WTC11 (cell line): ENCODE measurements around the gene KCNIP1. TPM values are rescaled to one million over a fixed set of nuclear protein-coding genes. Genes with fewer than 3 reads are reported as not detected.
A peak's percentile ranks its signal among the peaks of the same experiment; 100 is the strongest.

Experiments used
- ATAC-seq: fragments of 200-7000 bp; cut with Tn5 transposase; 2 replicates; pipeline ENCODE4 v1.10.0; 2021; ENCODE audit warnings: mild to moderate bottlenecking, moderate library complexity
- CTCF ChIA-PET: fragments of 300-600 bp; sonication (Branson Sonifier 250); formaldehyde crosslinking; loops from one replicate; lab custom pipeline; 2021; ENCODE audit warnings: antibody characterized with exemption; lab: Charles Lee
- POLR2A ChIA-PET: fragments of 350-600 bp; sonication (Branson Sonifier 250); formaldehyde crosslinking; loops from one replicate; lab custom pipeline; 2021; ENCODE audit warnings: antibody characterized with exemption; lab: Charles Lee
- DNase-seq: peaks from one replicate; pipeline ENCODE4 v3.0.0; 2021; ENCODE audit warnings: low spot score
- H3K27ac Mint-ChIP-seq: 2 replicates; pipeline ENCODE4 v1.8.0; 2021; ENCODE audit warnings: mixed read lengths
- H3K27me3 Mint-ChIP-seq: 2 replicates; pipeline ENCODE4 v1.8.0; 2021; ENCODE audit warnings: low read depth, mild to moderate bottlenecking, moderate library complexity, mixed read lengths
- H3K36me3 Mint-ChIP-seq: 2 replicates; pipeline ENCODE4 v1.8.0; 2021; ENCODE audit warnings: mixed read lengths
- H3K4me1 Mint-ChIP-seq: 2 replicates; pipeline ENCODE4 v1.8.0; 2022; ENCODE audit warnings: mixed read lengths
- H3K4me3 Mint-ChIP-seq: 2 replicates; pipeline ENCODE4 v1.8.0; 2021; ENCODE audit warnings: mild to moderate bottlenecking, moderate library complexity, mixed read lengths
- H3K9me3 Mint-ChIP-seq: 2 replicates; pipeline ENCODE4 v1.8.0; 2021; ENCODE audit warnings: mixed read lengths
- ETV6 ChIP-seq: sonication (generic); formaldehyde crosslinking; IDR thresholded peaks from 2 replicates; pipeline ENCODE4 v1.8.1; 2022; ENCODE audit warnings: mild to moderate bottlenecking, missing genetic modification reagents
- FOXP4 ChIP-seq: sonication (generic); formaldehyde crosslinking; IDR thresholded peaks from 2 replicates; pipeline ENCODE4 v1.8.0; 2022; ENCODE audit warnings: mild to moderate bottlenecking, missing genetic modification reagents
- GTF2I ChIP-seq: fragments of 250-450 bp; sonication (Bioruptor Pico); conservative IDR thresholded peaks from 2 replicates; pipeline ENCODE4 v1.4.0; 2021; ENCODE audit warnings: mild to moderate bottlenecking
- MXD4 ChIP-seq: fragments of 250-450 bp; sonication (Bioruptor Pico); IDR thresholded peaks from 2 replicates; pipeline ENCODE4 v1.8.0; 2021; ENCODE audit warnings: mild to moderate bottlenecking, moderate library complexity, borderline replicate concordance
- NFATC4 ChIP-seq: fragments of 250-450 bp; sonication (Bioruptor Pico); IDR thresholded peaks from 2 replicates; pipeline ENCODE4 v1.9.0; 2021; ENCODE audit warnings: mild to moderate bottlenecking
- NR3C1 ChIP-seq: sonication (generic); formaldehyde crosslinking; conservative IDR thresholded peaks from 2 replicates; pipeline ENCODE4 v1.8.1; 2023; ENCODE audit warnings: low read depth, mild to moderate bottlenecking, missing genetic modification reagents
- TEAD1 ChIP-seq: sonication (generic); formaldehyde crosslinking; IDR thresholded peaks from 2 replicates; pipeline ENCODE4 v1.8.0; 2022; ENCODE audit warnings: mild to moderate bottlenecking, missing genetic modification reagents
- ZNF232 ChIP-seq: sonication (generic); formaldehyde crosslinking; IDR thresholded peaks from 2 replicates; pipeline ENCODE4 v1.8.0; 2022; ENCODE audit warnings: mild to moderate bottlenecking, missing genetic modification reagents
- ZNF281 ChIP-seq: sonication (generic); formaldehyde crosslinking; IDR thresholded peaks from 2 replicates; pipeline ENCODE4 v1.8.0; 2023; ENCODE audit warnings: mild to moderate bottlenecking, missing genetic modification reagents
- ZNF512 ChIP-seq: sonication (generic); formaldehyde crosslinking; IDR thresholded peaks from 2 replicates; pipeline ENCODE4 v1.8.1; 2022; ENCODE audit warnings: missing genetic modification reagents, borderline replicate concordance
- total RNA-seq: library from RNA; stranded (reverse); gene quantifications from 3 replicates; pipeline ENCODE4 v1.2.3, GENCODE V29; 2021
- TF ChIP-seq, protein P1 (sequence below): fragments of 250-450 bp; sonication (Bioruptor Pico); IDR thresholded peaks from 2 replicates; pipeline ENCODE4 v2.1.2; 2022; ENCODE audit warnings: mild to moderate bottlenecking, moderate library complexity
- TF ChIP-seq, protein P2 (sequence below): sonication (generic); formaldehyde crosslinking; IDR thresholded peaks from 2 replicates; pipeline ENCODE4 v1.8.1; 2023; ENCODE audit warnings: mild to moderate bottlenecking, missing genetic modification reagents
- TF ChIP-seq, protein P3 (sequence below): sonication (generic); formaldehyde crosslinking; IDR thresholded peaks from 2 replicates; pipeline ENCODE4 v1.8.1; 2023; ENCODE audit warnings: mild to moderate bottlenecking, missing genetic modification reagents, moderate library complexity
- TF ChIP-seq, protein P4 (sequence below): sonication (generic); formaldehyde crosslinking; IDR thresholded peaks from 2 replicates; pipeline ENCODE4 v1.8.1; 2023; ENCODE audit warnings: mild to moderate bottlenecking, missing genetic modification reagents, borderline replicate concordance
- TF ChIP-seq, protein P5 (sequence below): fragments of 250-450 bp; sonication (Bioruptor Pico); IDR thresholded peaks from 2 replicates; pipeline ENCODE4 v1.8.0; 2021; ENCODE audit warnings: mild to moderate bottlenecking
- TF ChIP-seq, protein P6 (sequence below): fragments of 250-450 bp; sonication (Bioruptor Pico); IDR thresholded peaks from 2 replicates; pipeline ENCODE4 v1.9.0; 2021; ENCODE audit warnings: mild to moderate bottlenecking

The KCNIP1 gene
- total RNA-seq, 1 experiment from 2014 or later: 0.59 TPM

DNA sequence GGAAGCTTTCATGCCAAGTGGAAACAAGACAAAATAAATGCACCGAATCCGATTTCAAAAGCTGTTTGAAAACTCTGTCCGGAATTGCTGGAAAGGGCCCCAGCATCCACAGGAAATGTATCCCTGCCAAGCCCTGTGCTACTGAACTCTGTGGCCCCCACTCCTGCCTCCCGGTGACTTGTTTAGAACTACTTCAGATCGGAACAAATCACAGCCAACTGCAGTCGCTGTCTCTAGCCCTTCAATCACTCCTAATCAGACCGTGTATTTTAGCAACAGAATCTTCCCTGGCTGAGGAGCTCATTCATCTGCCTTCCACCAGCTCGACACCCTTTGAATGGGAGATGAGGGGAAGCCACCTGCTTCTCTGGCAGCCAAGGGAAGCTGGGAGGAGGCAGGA is 94.1 kb downstream of the KCNIP1 start:
- CTCF ChIA-PET: interaction anchor here (1.2 to 3.0 kb wide), 4 partner anchors 27 to 162 kb away, joined by 5 to 13 read pairs (median 8); no protein-coding TSS in a partner anchor
- H3K27ac Mint-ChIP-seq: 0 out of 2 replicates have a peak overlapping the region, but pooled peaks have one; percentile 29

More for the DNA sequence above, 94.1 kb downstream of the KCNIP1 start:
- POLR2A ChIA-PET: interaction anchor here (0.8 kb wide), 1 partner anchor 17 kb away, joined by 3 read pairs; no protein-coding TSS in a partner anchor
- Mint-ChIP-seq H3K27me3 (no peaks in the 10 kb centered on the region), H3K9me3 (no peaks in the 10 kb centered on the region), H3K36me3 (no peaks in the 10 kb centered on the region), H3K4me1 (no peaks in the 10 kb centered on the region), H3K4me3 (no peak overlapping the region)
- TF ChIP-seq, protein P1, sequence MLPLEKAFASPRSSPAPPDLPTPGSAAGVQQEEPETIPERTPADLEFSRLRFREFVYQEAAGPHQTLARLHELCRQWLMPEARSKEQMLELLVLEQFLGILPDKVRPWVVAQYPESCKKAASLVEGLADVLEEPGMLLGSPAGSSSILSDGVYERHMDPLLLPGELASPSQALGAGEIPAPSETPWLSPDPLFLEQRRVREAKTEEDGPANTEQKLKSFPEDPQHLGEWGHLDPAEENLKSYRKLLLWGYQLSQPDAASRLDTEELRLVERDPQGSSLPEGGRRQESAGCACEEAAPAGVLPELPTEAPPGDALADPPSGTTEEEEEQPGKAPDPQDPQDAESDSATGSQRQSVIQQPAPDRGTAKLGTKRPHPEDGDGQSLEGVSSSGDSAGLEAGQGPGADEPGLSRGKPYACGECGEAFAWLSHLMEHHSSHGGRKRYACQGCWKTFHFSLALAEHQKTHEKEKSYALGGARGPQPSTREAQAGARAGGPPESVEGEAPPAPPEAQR (CRISPR knock-in tag): no peak
- no peak for TF ChIP-seq TEAD1 (CRISPR knock-in tag)
- TF ChIP-seq, protein P2, sequence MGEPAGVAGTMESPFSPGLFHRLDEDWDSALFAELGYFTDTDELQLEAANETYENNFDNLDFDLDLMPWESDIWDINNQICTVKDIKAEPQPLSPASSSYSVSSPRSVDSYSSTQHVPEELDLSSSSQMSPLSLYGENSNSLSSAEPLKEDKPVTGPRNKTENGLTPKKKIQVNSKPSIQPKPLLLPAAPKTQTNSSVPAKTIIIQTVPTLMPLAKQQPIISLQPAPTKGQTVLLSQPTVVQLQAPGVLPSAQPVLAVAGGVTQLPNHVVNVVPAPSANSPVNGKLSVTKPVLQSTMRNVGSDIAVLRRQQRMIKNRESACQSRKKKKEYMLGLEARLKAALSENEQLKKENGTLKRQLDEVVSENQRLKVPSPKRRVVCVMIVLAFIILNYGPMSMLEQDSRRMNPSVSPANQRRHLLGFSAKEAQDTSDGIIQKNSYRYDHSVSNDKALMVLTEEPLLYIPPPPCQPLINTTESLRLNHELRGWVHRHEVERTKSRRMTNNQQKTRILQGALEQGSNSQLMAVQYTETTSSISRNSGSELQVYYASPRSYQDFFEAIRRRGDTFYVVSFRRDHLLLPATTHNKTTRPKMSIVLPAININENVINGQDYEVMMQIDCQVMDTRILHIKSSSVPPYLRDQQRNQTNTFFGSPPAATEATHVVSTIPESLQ (CRISPR knock-in tag): no peak
- TF ChIP-seq, protein P3, sequence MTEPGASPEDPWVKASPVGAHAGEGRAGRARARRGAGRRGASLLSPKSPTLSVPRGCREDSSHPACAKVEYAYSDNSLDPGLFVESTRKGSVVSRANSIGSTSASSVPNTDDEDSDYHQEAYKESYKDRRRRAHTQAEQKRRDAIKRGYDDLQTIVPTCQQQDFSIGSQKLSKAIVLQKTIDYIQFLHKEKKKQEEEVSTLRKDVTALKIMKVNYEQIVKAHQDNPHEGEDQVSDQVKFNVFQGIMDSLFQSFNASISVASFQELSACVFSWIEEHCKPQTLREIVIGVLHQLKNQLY (CRISPR knock-in tag): no peak
- no peak for TF ChIP-seq ZNF281 (CRISPR knock-in tag)
- TF ChIP-seq FOXP4 (CRISPR knock-in tag): no peak
- TF ChIP-seq NFATC4 (CRISPR knock-in tag): no peak
- TF ChIP-seq ZNF512 (CRISPR knock-in tag): no peak
- TF ChIP-seq ETV6 (CRISPR knock-in tag): no peak
- TF ChIP-seq, protein P4, sequence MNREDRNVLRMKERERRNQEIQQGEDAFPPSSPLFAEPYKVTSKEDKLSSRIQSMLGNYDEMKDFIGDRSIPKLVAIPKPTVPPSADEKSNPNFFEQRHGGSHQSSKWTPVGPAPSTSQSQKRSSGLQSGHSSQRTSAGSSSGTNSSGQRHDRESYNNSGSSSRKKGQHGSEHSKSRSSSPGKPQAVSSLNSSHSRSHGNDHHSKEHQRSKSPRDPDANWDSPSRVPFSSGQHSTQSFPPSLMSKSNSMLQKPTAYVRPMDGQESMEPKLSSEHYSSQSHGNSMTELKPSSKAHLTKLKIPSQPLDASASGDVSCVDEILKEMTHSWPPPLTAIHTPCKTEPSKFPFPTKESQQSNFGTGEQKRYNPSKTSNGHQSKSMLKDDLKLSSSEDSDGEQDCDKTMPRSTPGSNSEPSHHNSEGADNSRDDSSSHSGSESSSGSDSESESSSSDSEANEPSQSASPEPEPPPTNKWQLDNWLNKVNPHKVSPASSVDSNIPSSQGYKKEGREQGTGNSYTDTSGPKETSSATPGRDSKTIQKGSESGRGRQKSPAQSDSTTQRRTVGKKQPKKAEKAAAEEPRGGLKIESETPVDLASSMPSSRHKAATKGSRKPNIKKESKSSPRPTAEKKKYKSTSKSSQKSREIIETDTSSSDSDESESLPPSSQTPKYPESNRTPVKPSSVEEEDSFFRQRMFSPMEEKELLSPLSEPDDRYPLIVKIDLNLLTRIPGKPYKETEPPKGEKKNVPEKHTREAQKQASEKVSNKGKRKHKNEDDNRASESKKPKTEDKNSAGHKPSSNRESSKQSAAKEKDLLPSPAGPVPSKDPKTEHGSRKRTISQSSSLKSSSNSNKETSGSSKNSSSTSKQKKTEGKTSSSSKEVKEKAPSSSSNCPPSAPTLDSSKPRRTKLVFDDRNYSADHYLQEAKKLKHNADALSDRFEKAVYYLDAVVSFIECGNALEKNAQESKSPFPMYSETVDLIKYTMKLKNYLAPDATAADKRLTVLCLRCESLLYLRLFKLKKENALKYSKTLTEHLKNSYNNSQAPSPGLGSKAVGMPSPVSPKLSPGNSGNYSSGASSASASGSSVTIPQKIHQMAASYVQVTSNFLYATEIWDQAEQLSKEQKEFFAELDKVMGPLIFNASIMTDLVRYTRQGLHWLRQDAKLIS (CRISPR knock-in tag): no peak
- TF ChIP-seq, protein P5, sequence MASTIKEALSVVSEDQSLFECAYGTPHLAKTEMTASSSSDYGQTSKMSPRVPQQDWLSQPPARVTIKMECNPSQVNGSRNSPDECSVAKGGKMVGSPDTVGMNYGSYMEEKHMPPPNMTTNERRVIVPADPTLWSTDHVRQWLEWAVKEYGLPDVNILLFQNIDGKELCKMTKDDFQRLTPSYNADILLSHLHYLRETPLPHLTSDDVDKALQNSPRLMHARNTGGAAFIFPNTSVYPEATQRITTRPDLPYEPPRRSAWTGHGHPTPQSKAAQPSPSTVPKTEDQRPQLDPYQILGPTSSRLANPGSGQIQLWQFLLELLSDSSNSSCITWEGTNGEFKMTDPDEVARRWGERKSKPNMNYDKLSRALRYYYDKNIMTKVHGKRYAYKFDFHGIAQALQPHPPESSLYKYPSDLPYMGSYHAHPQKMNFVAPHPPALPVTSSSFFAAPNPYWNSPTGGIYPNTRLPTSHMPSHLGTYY: no peak
- TF ChIP-seq NR3C1 (CRISPR knock-in tag): no peak
- TF ChIP-seq MXD4: no peak
- TF ChIP-seq, protein P6, sequence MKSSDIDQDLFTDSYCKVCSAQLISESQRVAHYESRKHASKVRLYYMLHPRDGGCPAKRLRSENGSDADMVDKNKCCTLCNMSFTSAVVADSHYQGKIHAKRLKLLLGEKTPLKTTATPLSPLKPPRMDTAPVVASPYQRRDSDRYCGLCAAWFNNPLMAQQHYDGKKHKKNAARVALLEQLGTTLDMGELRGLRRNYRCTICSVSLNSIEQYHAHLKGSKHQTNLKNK (CRISPR knock-in tag): no peak
- no peak for TF ChIP-seq GTF2I (CRISPR knock-in tag)
- TF ChIP-seq ZNF232: no peak
- DNase-seq (no peak), ATAC-seq (no peak)
